H9 (cell line): Measurements from ENCODE around the gene C2orf80. TPM values are rescaled to one million over a fixed set of nuclear protein-coding genes. Genes with fewer than 3 reads are reported as not detected.

Source experiments
- DNase-seq: peaks from one replicate; pipeline ENCODE4 v3.0.0-alpha.2; 2017
- H2AFZ ChIP-seq: one replicate; pipeline ENCODE4 v1.6.1; 2013; ENCODE audit warnings: mild to moderate bottlenecking, low read length, control low read depth, moderate library complexity
- H2AK5ac ChIP-seq: 2 replicates; pipeline ENCODE4 v1.6.1; 2013; ENCODE audit warnings: low read length, control low read depth, mixed read lengths; ENCODE audit not compliant: insufficient read length
- H2BK120ac ChIP-seq: one replicate; pipeline ENCODE4 v1.6.1; 2013; ENCODE audit warnings: low read depth, mild to moderate bottlenecking, low read length, control low read depth, inconsistent platforms; ENCODE audit not compliant: poor library complexity, severe bottlenecking
- H2BK12ac ChIP-seq: 2 replicates; pipeline ENCODE4 v1.6.1; 2013; ENCODE audit warnings: low read length, control low read depth, mixed read lengths, low read depth; ENCODE audit not compliant: insufficient read length
- H2BK15ac ChIP-seq: 2 replicates; pipeline ENCODE4 v1.6.1; 2013; ENCODE audit warnings: low read depth, low read length, control low read depth
- H2BK20ac ChIP-seq: one replicate; pipeline ENCODE4 v1.6.1; 2013; ENCODE audit warnings: low read depth, mild to moderate bottlenecking, low read length, control low read depth, inconsistent platforms; ENCODE audit not compliant: poor library complexity, severe bottlenecking
- H2BK5ac ChIP-seq: 2 replicates; pipeline ENCODE4 v1.6.1; 2013; ENCODE audit warnings: low read length, control low read depth, mixed read lengths; ENCODE audit not compliant: insufficient read length
- H3K14ac ChIP-seq: 2 replicates; pipeline ENCODE4 v1.6.1; 2013; ENCODE audit warnings: low read length, control low read depth; ENCODE audit not compliant: insufficient read depth
- H3K18ac ChIP-seq: 2 replicates; pipeline ENCODE4 v1.6.1; 2013; ENCODE audit warnings: low read depth, mild to moderate bottlenecking, mixed read lengths, low read length, control low read depth; ENCODE audit not compliant: insufficient read length
- H3K23ac ChIP-seq: 2 replicates; pipeline ENCODE4 v1.6.1; 2013; ENCODE audit warnings: low read length, control low read depth, mixed read lengths, low read depth; ENCODE audit not compliant: insufficient read length
- H3K23me2 ChIP-seq: 2 replicates; pipeline ENCODE4 v1.6.1; 2013; ENCODE audit warnings: low read depth, mild to moderate bottlenecking, mixed read lengths, low read length, control low read depth; ENCODE audit not compliant: insufficient read length, poor library complexity, severe bottlenecking
- H3K27ac ChIP-seq: 2 replicates; pipeline ENCODE4 v1.5.1; 2013; ENCODE audit warnings: low read length, control low read depth, mixed read lengths, low read depth; ENCODE audit not compliant: insufficient read length
- H3K27me3 ChIP-seq: 2 replicates; pipeline ENCODE4 v1.6.1; 2013; ENCODE audit warnings: low read length, control low read depth, inconsistent platforms; ENCODE audit not compliant: insufficient read depth
- H3K4ac ChIP-seq: 2 replicates; pipeline ENCODE4 v1.6.1; 2013; ENCODE audit warnings: low read depth, mild to moderate bottlenecking, control low read depth, inconsistent platforms, low read length, moderate library complexity
- H3K4me1 ChIP-seq: 2 replicates; pipeline ENCODE4 v1.6.1; 2013; ENCODE audit warnings: low read length, control low read depth, inconsistent platforms; ENCODE audit not compliant: insufficient read depth
- H3K4me2 ChIP-seq: 2 replicates; pipeline ENCODE4 v1.6.1; 2013; ENCODE audit warnings: low read length, control low read depth, mixed read lengths; ENCODE audit not compliant: insufficient read length, insufficient read depth
- H3K56ac ChIP-seq: 2 replicates; pipeline ENCODE4 v1.6.1; 2013; ENCODE audit warnings: low read depth, mild to moderate bottlenecking, mixed read lengths, low read length, control low read depth; ENCODE audit not compliant: insufficient read length
- H3K79me1 ChIP-seq: 2 replicates; pipeline ENCODE4 v1.6.1; 2013; ENCODE audit warnings: low read depth, mild to moderate bottlenecking, moderate library complexity, low read length, control low read depth, inconsistent platforms; ENCODE audit not compliant: insufficient read depth, poor library complexity, severe bottlenecking
- H3K79me2 ChIP-seq: 2 replicates; pipeline ENCODE4 v1.6.1; 2013; ENCODE audit warnings: low read length, control low read depth, inconsistent platforms; ENCODE audit not compliant: insufficient read depth
- H3K9ac ChIP-seq: 2 replicates; pipeline ENCODE4 v1.6.1; 2013; ENCODE audit warnings: low read length, control low read depth, mixed read lengths; ENCODE audit not compliant: insufficient read length; ENCODE audit errors: extremely low read depth
- H3K9me3 ChIP-seq: one replicate; pipeline ENCODE4 v1.6.1; 2013; ENCODE audit warnings: low read depth, low read length, inconsistent platforms; ENCODE audit not compliant: control insufficient read depth
- H3T11ph ChIP-seq: one replicate; pipeline ENCODE4 v1.6.1; 2013; ENCODE audit warnings: mild to moderate bottlenecking, low read length, control low read depth, inconsistent platforms
- H4K20me1 ChIP-seq: one replicate; pipeline ENCODE4 v1.6.1; 2013; ENCODE audit not compliant: control insufficient read depth, insufficient read length, insufficient read depth
- H4K5ac ChIP-seq: 2 replicates; pipeline ENCODE4 v1.6.1; 2013; ENCODE audit warnings: low read depth, mild to moderate bottlenecking, mixed read lengths, low read length, control low read depth; ENCODE audit not compliant: insufficient read length
- H4K8ac ChIP-seq: replicated peaks from 2 replicates; pipeline ENCODE4 v1.6.1; 2013; ENCODE audit warnings: low read length, control low read depth, mixed read lengths, low read depth; ENCODE audit not compliant: insufficient read length
- H4K91ac ChIP-seq: 2 replicates; pipeline ENCODE4 v1.6.1; 2013; ENCODE audit warnings: low read depth, mild to moderate bottlenecking, moderate library complexity, mixed read lengths, low read length, control low read depth; ENCODE audit not compliant: insufficient read length
- H3K27ac Mint-ChIP-seq, 3 experiments: 2 replicates in 2 of 3; 3 replicates in 1 of 3; pipeline ENCODE4 v1.8.0; 2020 to 2021; ENCODE audit warnings: mixed read lengths in 3 of 3, mild to moderate bottlenecking in 1 of 3, moderate library complexity in 1 of 3
- H3K27me3 Mint-ChIP-seq: 2 replicates; pipeline ENCODE4 v1.8.0; 2021; ENCODE audit warnings: low read depth, mild to moderate bottlenecking, moderate library complexity, mixed read lengths
- H3K36me3 Mint-ChIP-seq, 3 experiments: 2 replicates in 2 of 3; 3 replicates in 1 of 3; pipeline ENCODE4 v1.8.0; 2020 to 2021; ENCODE audit warnings: low read depth in 3 of 3, mixed read lengths in 3 of 3; ENCODE audit not compliant: insufficient read depth in 1 of 3
- H3K4me1 Mint-ChIP-seq, 2 experiments: 2 replicates each; pipeline ENCODE4 v1.8.0; 2020; ENCODE audit warnings: mixed read lengths in 2 of 2
- H3K4me3 Mint-ChIP-seq, 2 experiments: 2 replicates in 1 of 2; 3 replicates in 1 of 2; pipeline ENCODE4 v1.8.0; 2020 to 2021; ENCODE audit warnings: mild to moderate bottlenecking in 2 of 2, mixed read lengths in 2 of 2, moderate library complexity in 1 of 2
- H3K9me3 Mint-ChIP-seq, 2 experiments: 2 replicates in 1 of 2; 3 replicates in 1 of 2; pipeline ENCODE4 v1.8.0; 2020; ENCODE audit warnings: mild to moderate bottlenecking in 2 of 2, mixed read lengths in 2 of 2, moderate library complexity in 1 of 2
- WGBS: extraction: QIAGEN DNeasy Blood & Tissue Kit; methylation state at CpG from one replicate; pipeline ENCODE4 v1.1.7; 2013; ENCODE audit warnings: missing lambda C conversion rate, low lambda C conversion rate, mixed read lengths; ENCODE audit not compliant: insufficient read length; ENCODE audit errors: extremely low coverage; 5-methylcytosine and 5-hydroxymethylcytosine counted together
- total RNA-seq: library from RNA; stranded (reverse); gene quantifications from 2 replicates; pipeline ENCODE4 v1.2.1, GENCODE V29; 2021
- TF ChIP-seq, protein P1 (sequence below): fragments of 200-600 bp; sonication (generic); conservative IDR thresholded peaks from 3 replicates; pipeline ENCODE4 v1.8.0; 2021; ENCODE audit warnings: antibody characterized with exemption, mild to moderate bottlenecking

C2orf80 gene
- total RNA-seq, 1 experiment from 2014 or later = not detected

DNA sequence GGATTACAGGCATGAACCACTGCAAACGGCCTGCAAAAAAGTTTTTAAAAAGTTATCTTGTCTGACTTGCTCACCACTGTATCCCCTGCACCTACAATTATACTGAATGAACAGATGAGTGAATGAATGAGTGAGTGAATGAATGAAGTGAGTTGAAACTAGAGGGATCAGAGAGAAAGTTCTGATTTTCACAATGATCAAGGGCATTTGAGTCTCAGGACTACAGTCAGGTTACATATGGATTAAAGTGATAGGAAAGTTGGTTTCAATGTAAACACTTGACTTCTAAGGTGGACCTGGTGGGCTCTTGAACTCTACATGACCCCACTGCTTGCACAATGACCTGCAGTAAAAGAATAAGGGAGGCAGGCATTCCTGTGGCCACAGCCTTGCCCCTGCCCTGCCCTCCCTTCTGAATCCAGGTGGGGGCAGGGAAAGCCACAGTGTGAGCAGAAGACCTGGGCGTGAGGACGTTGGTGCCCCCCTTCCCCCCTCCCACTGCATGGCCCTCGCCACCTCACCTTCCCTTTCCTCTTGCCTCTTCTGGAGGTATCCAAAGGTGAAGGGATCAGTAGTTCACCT is 10.7 kb downstream of the C2orf80 start:
- Histone ChIP-seq H3K27me3 (no peaks in the 10 kb centered on the region), H4K5ac (no peak overlapping the region), H3K27ac (no peak overlapping the region), H2BK15ac (no peak overlapping the region), H2BK20ac (no peak overlapping the region), H3K79me2 (no peaks in the 10 kb centered on the region), H4K20me1 (no peaks in the 10 kb centered on the region), H3K79me1 (no peaks in the 10 kb centered on the region), H3K4me2 (no peak overlapping the region), H3K23ac (no peak overlapping the region), H3K9ac (no peak overlapping the region), H2AFZ (no peak overlapping the region), H3K14ac (no peak overlapping the region), H2BK120ac (no peak overlapping the region), H2AK5ac (no peak overlapping the region), H2BK5ac (no peak overlapping the region), H3K18ac (no peak overlapping the region), H3K4ac (no peak overlapping the region), H3K56ac (no peak overlapping the region), H4K8ac (no peak overlapping the region), H3K23me2 (peaks cover 3% of the 10 kb centered on the region), H3K9me3 (no peaks in the 10 kb centered on the region), H2BK12ac (no peak overlapping the region), H4K91ac (no peak overlapping the region), H3T11ph (no peak overlapping the region), H3K4me1 (no peaks in the 10 kb centered on the region)
- no peak for DNase-seq
- no CpG with 5 or more reads among the region's 4 CpGs for WGBS
- H3K36me3 Mint-ChIP-seq = no peaks in the 10 kb centered on the region
- H3K4me1 Mint-ChIP-seq = peaks cover 16 to 33% of the 10 kb centered on the region in 2 experiments
- no peak overlapping the region for H3K27ac Mint-ChIP-seq
- TF ChIP-seq, protein P1, sequence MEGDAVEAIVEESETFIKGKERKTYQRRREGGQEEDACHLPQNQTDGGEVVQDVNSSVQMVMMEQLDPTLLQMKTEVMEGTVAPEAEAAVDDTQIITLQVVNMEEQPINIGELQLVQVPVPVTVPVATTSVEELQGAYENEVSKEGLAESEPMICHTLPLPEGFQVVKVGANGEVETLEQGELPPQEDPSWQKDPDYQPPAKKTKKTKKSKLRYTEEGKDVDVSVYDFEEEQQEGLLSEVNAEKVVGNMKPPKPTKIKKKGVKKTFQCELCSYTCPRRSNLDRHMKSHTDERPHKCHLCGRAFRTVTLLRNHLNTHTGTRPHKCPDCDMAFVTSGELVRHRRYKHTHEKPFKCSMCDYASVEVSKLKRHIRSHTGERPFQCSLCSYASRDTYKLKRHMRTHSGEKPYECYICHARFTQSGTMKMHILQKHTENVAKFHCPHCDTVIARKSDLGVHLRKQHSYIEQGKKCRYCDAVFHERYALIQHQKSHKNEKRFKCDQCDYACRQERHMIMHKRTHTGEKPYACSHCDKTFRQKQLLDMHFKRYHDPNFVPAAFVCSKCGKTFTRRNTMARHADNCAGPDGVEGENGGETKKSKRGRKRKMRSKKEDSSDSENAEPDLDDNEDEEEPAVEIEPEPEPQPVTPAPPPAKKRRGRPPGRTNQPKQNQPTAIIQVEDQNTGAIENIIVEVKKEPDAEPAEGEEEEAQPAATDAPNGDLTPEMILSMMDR = no peak
- H3K4me3 Mint-ChIP-seq = no peak overlapping the region
- H3K9me3 Mint-ChIP-seq = no peaks in the 10 kb centered on the region
- H3K27me3 Mint-ChIP-seq = no peaks in the 10 kb centered on the region
